ENCODE measurements around the gene DCAF8L1. TPM values are rescaled to one million over a fixed set of nuclear protein-coding genes. Genes with fewer than 3 reads are reported as not detected.

DCAF8L1 gene
- total and polyA plus RNA-seq, 11 donors = not detected

DNA sequence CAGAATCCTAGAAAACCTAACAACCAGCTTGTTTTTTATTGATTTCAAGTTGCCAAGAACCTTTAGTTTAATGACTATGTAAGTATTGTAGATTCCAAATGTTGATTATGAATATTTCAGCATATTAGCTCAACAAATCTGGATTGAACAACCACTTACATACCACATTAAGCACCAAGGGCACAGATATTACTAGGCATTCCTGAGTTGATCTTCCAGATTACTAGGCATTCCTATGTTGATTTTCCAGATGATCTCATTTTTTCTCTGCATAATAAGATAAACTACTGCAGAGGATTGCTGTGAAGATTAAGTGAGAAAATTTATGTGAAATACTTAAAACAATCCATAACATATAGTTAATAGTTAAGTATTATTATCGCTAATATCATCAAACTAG is 17.4 kb upstream of the DCAF8L1 start:
- no peak overlapping the region for H3K27ac ChIP-seq
- no peaks in the 10 kb centered on the region for H3K9me3 ChIP-seq
- no peak overlapping the region for H3K4me3 ChIP-seq
- no peaks in the 10 kb centered on the region for H3K36me3 ChIP-seq
- H3K27me3 ChIP-seq = no peaks in the 10 kb centered on the region
- TF ChIP-seq, protein P1, sequence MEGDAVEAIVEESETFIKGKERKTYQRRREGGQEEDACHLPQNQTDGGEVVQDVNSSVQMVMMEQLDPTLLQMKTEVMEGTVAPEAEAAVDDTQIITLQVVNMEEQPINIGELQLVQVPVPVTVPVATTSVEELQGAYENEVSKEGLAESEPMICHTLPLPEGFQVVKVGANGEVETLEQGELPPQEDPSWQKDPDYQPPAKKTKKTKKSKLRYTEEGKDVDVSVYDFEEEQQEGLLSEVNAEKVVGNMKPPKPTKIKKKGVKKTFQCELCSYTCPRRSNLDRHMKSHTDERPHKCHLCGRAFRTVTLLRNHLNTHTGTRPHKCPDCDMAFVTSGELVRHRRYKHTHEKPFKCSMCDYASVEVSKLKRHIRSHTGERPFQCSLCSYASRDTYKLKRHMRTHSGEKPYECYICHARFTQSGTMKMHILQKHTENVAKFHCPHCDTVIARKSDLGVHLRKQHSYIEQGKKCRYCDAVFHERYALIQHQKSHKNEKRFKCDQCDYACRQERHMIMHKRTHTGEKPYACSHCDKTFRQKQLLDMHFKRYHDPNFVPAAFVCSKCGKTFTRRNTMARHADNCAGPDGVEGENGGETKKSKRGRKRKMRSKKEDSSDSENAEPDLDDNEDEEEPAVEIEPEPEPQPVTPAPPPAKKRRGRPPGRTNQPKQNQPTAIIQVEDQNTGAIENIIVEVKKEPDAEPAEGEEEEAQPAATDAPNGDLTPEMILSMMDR (IDR thresholded peaks at IDR 0.05) = no peak
- no peak for ATAC-seq
- no peak for DNase-seq
- WGBS, 4 donors = 76 to 96% (median 89%) methylated on average over 1 of the region's 1 CpG
- intact Hi-C loops (cut with DNase I) = no loop called here
- H3K4me1 ChIP-seq = no peaks in the 10 kb centered on the region

DNA sequence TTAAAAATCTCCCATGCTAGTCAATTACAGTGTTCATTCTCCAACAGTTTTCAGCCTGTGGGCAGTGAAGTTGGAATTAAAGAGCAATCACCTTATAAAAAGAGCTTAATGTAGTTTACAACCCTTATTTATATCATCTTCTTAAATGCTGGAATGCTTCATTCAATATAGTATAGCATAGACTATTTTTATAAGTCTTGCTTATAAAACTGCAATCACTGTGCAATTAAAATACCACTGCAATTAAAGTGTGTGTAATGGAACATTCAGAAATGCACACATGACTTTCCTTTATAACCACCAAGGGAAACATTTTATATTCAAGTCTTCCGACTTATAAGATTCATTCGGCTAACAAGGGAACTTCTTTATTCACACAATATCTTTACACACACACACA is 16.4 kb upstream of the DCAF8L1 start:
- Histone ChIP-seq H3K4me3 (no peak overlapping the region), H3K36me3 (no peaks in the 10 kb centered on the region), H3K27ac (no peak overlapping the region), H3K27me3 (no peaks in the 10 kb centered on the region), H3K4me1 (no peaks in the 10 kb centered on the region), H3K9me3 (no peaks in the 10 kb centered on the region)
- TF ChIP-seq POLR2A (IDR thresholded peaks at IDR 0.05) = no peak
- TF ChIP-seq, protein P1 (IDR thresholded peaks at IDR 0.05) = no peak
- intact Hi-C loops (cut with DNase I) = no loop called here
- ATAC-seq = no peak
- no peak for DNase-seq
- 81 to 100% (median 88%) methylated on average over 2 of the region's 2 CpGs for WGBS, 4 donors

DNA sequence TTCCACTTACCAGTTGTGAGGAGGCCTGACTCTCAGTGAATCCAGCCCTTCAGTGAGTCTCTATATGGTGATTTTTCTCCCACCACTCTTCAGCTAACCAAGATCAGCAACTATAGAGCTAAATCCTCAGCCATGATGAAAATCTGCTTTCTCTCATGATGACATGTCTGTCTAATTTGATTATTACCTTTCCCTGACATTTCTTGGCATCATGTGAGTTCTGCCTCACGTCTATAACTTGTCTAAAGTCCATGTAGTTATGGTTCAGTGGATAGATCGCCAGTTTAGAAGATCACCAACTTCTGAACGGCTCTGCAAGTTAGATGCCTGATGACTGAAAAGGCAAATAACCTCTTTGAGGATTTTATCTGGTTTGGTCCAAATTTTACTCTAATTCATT is 14.9 kb upstream of the DCAF8L1 start:
- Histone ChIP-seq H3K27ac (no peak overlapping the region), H3K36me3 (no peaks in the 10 kb centered on the region), H3K4me3 (no peak overlapping the region), H3K27me3 (no peaks in the 10 kb centered on the region), H3K9me3 (no peaks in the 10 kb centered on the region), H3K4me1 (no peaks in the 10 kb centered on the region)
- intact Hi-C loops (cut with DNase I) = no loop called here
- WGBS, 4 donors = 58 to 87% (median 69%) methylated on average over 3 of the region's 3 CpGs
- no peak for DNase-seq
- no peak for ATAC-seq
- TF ChIP-seq, protein P1 (IDR thresholded peaks at IDR 0.05) = no peak
- no peak for TF ChIP-seq POLR2A (IDR thresholded peaks at IDR 0.05)

DNA sequence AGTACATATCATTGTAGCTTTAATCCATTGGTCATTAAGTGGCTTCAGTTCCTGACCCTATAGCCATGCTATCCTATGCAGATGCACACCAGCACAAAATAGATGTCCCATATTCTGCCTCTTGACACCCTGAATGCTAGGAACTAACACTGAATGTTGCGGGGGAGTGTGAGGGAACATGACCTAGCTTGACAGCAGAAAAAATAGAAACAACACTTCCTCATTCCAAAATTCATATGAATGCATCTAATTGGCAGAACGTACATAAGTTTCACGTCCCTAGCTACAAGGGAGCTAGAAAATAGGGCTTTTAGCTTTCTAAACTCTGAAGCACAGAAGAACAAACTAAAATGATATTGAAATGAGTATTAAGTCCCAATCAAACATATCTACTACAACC is 14.4 kb upstream of the DCAF8L1 start:
- Histone ChIP-seq H3K27me3 (no peaks in the 10 kb centered on the region), H3K27ac (no peak overlapping the region), H3K4me1 (no peaks in the 10 kb centered on the region), H3K9me3 (no peaks in the 10 kb centered on the region), H3K36me3 (no peaks in the 10 kb centered on the region), H3K4me3 (no peak overlapping the region)
- no peak for ATAC-seq
- intact Hi-C loops (cut with DNase I) = no loop called here
- 68 to 85% (median 75%) methylated on average over 3 of the region's 3 CpGs for WGBS, 4 donors
- DNase-seq = no peak
- TF ChIP-seq, protein P1 (IDR thresholded peaks at IDR 0.05) = no peak
- TF ChIP-seq POLR2A (IDR thresholded peaks at IDR 0.05) = no peak
